GM12801 (cell line): ENCODE data around the gene UBE2QL1.

Experiments used
- TF ChIP-seq, protein P1 (sequence below): IDR thresholded peaks from one replicate; pipeline ENCODE4 v1.5.1; 2011; ENCODE audit warnings: control low read depth; ENCODE audit not compliant: insufficient read length; ENCODE audit errors: extremely low read depth

Gene UBE2QL1

DNA sequence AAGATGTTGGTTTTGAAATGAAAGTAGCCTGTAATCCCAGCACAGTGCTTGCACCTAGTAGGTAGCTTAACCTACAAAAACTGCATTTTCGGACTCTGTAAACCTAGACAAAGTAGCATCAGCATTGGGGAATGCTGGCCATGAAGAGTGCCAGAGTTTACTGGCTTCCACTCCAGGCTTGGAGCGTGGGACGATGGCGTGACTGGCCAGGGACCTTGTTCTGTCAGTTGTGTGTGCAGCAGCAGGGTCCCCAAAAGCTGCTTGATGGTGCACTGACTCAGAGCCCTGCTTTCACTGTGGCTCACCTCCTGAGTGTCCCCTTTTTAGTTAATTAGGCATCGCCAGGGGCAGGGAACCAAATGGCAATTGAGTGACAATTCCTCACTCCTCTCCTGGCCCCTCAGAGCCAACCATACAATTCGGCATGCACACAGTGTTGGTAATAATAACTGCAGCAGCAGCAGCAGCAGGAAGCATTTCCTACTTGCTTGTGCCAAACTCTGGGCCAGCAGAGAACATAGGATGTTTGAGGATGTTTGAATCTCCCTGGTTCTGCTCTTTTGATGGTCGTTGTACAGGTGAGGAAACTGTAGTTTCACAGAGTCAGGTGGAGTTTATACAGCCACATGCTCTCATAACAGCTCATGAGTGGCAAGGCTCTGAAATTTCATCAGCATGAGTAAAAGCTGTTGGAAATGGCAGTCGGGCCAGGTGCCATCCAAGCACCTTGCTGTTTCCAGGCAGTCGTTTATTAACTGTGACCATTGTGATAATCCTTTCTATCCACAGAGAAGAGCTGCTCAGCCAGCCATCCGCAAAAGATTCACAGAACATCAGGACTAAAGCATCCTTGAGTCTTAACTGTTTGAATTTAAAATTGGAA lies 4.2 kb downstream of the UBE2QL1 start:
- TF ChIP-seq, protein P1, sequence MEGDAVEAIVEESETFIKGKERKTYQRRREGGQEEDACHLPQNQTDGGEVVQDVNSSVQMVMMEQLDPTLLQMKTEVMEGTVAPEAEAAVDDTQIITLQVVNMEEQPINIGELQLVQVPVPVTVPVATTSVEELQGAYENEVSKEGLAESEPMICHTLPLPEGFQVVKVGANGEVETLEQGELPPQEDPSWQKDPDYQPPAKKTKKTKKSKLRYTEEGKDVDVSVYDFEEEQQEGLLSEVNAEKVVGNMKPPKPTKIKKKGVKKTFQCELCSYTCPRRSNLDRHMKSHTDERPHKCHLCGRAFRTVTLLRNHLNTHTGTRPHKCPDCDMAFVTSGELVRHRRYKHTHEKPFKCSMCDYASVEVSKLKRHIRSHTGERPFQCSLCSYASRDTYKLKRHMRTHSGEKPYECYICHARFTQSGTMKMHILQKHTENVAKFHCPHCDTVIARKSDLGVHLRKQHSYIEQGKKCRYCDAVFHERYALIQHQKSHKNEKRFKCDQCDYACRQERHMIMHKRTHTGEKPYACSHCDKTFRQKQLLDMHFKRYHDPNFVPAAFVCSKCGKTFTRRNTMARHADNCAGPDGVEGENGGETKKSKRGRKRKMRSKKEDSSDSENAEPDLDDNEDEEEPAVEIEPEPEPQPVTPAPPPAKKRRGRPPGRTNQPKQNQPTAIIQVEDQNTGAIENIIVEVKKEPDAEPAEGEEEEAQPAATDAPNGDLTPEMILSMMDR = no peak

DNA sequence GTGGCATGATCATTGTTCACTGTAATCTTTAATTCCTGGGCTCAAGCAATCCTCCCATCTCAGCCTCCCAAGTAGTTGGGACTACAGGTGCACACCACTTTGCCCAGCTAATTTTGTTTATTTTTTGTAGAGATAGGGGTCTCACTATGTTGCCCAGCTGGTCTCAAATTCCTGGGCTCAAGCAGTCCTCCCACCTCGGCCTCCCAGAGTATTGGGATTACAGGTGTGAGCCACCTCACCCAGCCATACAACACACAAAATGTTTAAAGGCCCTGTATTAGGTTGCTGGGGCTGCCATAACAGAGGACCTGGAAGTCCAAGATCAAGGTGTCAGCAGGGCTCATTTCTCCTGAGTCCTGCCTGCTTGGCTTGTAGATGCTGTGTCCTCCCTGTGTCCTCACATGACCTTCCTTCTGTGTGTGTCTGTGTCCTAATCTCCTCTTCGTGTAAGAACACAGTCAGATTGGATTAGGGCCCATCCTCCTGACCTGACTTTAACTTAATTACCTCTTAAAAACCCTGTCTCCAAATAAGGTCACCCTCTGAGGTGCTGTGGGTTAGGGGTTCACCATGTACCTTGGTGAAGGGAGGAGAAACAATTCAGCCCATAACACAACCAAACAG lies 5.4 kb downstream of the UBE2QL1 start:
- TF ChIP-seq, protein P1 = no peak

DNA sequence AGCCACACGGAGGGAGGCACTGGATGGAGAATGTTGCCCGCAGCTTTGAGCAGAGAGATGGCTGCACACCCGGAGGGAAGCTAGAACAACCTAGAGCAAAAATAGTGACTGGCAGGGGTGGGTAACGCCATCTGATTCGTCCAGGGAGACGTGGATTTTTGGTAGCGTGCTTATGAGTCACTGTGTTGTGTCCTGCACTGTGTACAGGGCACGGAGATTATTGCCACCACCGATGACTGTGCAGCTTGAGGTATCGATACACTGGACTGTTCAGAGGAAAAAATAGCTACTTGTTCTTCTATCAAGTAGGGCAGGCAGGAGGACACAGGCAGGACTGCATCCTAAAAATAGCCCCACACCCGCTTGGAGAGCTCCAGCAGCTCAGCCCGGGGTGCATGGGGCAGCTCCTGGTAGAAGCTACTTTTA lies 6.0 kb downstream of the UBE2QL1 start:
- TF ChIP-seq, protein P1 = no peak

DNA sequence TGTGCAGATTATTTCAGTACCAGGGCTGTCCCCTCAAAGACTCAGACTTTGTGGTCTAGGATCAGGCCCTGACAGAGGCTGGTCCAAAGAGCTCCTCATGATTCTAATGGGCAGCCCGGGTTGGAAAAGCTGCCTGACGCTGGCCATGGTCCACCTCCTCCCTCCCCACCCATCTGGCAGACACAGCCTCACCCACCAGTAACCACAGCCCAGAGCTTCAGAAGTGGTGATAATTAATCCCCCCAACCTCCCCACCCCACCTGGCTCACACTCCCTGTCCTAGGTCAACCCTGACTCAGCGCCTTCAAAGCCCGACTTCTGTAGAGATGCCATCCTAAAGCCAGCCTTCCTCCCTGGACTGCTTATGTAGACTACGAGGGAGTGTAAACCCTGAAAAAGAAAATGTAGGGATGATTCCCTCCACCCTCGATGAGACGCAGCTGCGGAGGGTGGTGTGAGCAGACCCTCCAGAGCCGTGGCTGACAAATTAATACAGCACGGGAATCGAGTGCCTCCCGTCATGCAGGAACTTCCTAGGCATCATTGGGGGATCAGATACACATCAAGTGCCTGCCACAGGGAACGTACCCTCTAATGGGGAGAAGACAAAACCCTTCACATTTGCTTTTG lies 7.0 kb downstream of the UBE2QL1 start:
- TF ChIP-seq, protein P1 = no peak

DNA sequence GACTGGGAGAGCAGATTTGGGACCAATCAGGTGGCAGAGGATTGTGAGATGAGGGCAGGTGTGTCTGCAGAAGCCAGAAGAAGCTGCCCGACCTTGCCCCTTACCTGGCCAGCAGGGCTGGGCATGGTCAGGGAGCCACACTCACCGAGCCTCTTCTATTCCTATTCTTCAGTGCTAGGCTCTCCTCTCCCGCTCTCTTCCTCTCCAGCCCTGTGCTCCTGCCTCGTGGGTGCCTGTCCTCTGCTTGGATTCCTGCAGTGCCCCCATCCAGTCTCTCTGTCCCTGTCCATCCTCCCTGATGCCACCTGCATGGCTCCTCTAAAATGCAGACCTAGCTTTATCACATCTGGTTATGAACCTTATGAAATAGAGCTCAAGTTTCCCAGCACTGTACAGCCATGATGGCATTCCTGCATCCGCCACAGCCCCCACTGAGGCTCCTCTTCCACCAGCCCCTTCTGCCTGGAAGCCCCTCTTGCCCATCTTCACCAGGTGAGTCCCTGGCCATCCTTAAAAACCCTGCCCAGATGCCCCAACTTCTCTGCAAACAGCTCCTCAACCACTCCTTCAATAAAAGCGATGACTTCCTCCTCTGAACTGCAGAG lies 8.2 kb downstream of the UBE2QL1 start:
- TF ChIP-seq, protein P1 = no peak

DNA sequence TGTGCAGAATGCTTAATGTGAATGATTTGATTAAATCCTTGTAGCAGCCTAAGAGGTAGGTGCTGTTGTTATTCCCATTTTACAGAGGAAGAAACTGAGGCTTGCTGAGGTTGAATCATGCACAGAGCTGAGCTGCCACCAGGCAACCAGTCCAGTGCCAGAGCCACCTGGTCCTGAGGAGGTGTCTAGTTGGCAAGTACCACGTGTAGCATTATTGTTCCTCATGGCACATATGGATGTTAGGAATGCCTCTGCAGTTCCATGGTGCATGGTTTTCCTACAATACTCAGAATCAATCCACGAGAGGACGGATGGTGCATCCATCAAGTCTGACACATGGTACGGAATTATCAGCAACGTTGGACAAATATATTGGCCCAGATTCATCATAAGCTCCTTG lies 8.9 kb downstream of the UBE2QL1 start:
- TF ChIP-seq, protein P1 = no peak

DNA sequence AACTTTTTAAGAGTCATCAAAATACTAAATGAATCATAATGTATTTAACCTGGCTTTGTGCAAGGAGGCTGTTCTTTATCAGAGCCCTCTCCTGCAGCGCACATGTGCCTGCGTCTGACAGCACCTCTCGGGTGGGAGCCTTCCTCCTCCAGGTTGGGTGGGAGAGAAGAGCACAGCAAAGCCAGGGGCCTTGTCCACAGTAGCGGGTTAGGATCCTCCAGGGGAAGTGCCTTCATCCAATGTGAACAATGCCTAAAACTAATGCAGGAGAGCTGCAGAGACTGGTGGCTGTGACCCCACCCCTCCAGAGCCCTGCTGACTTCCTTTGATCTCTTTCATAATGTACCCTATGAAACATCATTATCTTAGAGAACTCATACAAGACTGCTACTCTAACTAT lies 10.2 kb downstream of the UBE2QL1 start:
- TF ChIP-seq, protein P1 = no peak
